GM12878 (cell line): ENCODE results near the gene HOOK2. TPM values are rescaled to one million over a fixed set of nuclear protein-coding genes. Genes with fewer than 3 reads are reported as not detected.

Source experiments
- ATF7 ChIP-seq: fragments of 450-650 bp; IDR thresholded peaks from 2 replicates; pipeline ENCODE4 v1.6.1; 2016; ENCODE audit warnings: low read depth, mild to moderate bottlenecking
- BCLAF1 ChIP-seq: fragments of 450-650 bp; IDR thresholded peaks from 2 replicates; pipeline ENCODE4 v1.6.1; 2017; ENCODE audit warnings: antibody characterized with exemption, mild to moderate bottlenecking, moderate library complexity
- E4F1 ChIP-seq: fragments of 450-650 bp; IDR thresholded peaks from 2 replicates; pipeline ENCODE4 v1.6.1; 2018; ENCODE audit warnings: borderline replicate concordance, mild to moderate bottlenecking; ENCODE audit not compliant: partially characterized antibody
- GABPA ChIP-seq: IDR thresholded peaks from 2 replicates; pipeline ENCODE4 v1.6.1; 2014; ENCODE audit warnings: antibody characterized with exemption, low read depth, mild to moderate bottlenecking, inconsistent platforms
- HSF1 ChIP-seq: fragments of 150-350 bp; IDR thresholded peaks from 2 replicates; pipeline ENCODE4 v1.6.1; 2014; ENCODE audit warnings: mild to moderate bottlenecking, low read depth, low read length
- NFYB ChIP-seq: IDR thresholded peaks from 2 replicates; pipeline ENCODE4 v1.6.1; 2011; ENCODE audit warnings: low read depth, mild to moderate bottlenecking, low read length, improper control_type of control experiment, moderate library complexity; ENCODE audit not compliant: insufficient read depth
- NR2C1 ChIP-seq: fragments of 450-650 bp; IDR thresholded peaks from 2 replicates; pipeline ENCODE4 v1.6.1; 2017; ENCODE audit warnings: antibody characterized with exemption, mild to moderate bottlenecking, moderate library complexity
- RBBP5 ChIP-seq: fragments of 200-600 bp; sonication (generic); conservative IDR thresholded peaks from 2 replicates; pipeline ENCODE4 v1.6.1; 2016
- RFX5 ChIP-seq: IDR thresholded peaks from 2 replicates; pipeline ENCODE4 v1.6.1; 2011; ENCODE audit warnings: low read depth, low read length, improper control_type of control experiment
- SREBF1 ChIP-seq: IDR thresholded peaks from 2 replicates; pipeline ENCODE4 v1.6.1; 2012; ENCODE audit warnings: mild to moderate bottlenecking, low read length
- STAT1 ChIP-seq: fragments of 450-650 bp; conservative IDR thresholded peaks from 2 replicates; pipeline ENCODE4 v1.6.1; 2014; ENCODE audit warnings: antibody characterized with exemption, mild to moderate bottlenecking
- STAT3 ChIP-seq: IDR thresholded peaks from 2 replicates; pipeline ENCODE4 v1.6.1; 2011; ENCODE audit warnings: low read depth, low read length, improper control_type of control experiment
- USF2 ChIP-seq: IDR thresholded peaks from 2 replicates; pipeline ENCODE4 v1.6.1; 2011; ENCODE audit warnings: low read depth, low read length, improper control_type of control experiment, borderline replicate concordance
- ZNF274 ChIP-seq: IDR thresholded peaks from one replicate; pipeline ENCODE4 v1.8.0; 2011; ENCODE audit not compliant: insufficient read length, insufficient read depth
- ZSCAN29 ChIP-seq: fragments of 450-650 bp; IDR thresholded peaks from 2 replicates; pipeline ENCODE4 v1.6.1; 2017; ENCODE audit warnings: mild to moderate bottlenecking, moderate library complexity
- polyA plus RNA-seq, 11 experiments: library from polyadenylated mRNA; depleted of rRNA in 4 of 11; unstranded in 6 of 11; stranded (reverse) in 5 of 11; fragments of >200 nt; fragmentation: Nextera tagmentation in 4 of 11; fragmentation: Illumina TruSeq in 1 of 11; extraction: Ambion mirVana in 4 of 11; extraction: Trizol in 1 of 11; gene quantifications; 1 replicate in 1 of 11; 2 replicates in 10 of 11; pipeline versions ENCODE4 v1.2.1 to v1.2.3, GENCODE V29; 2011 to 2016; ENCODE audit warnings: inconsistent platforms in 2 of 11, missing spikeins in 2 of 11, low read depth in 1 of 11
- total RNA-seq, 4 experiments: library from RNA; depleted of rRNA in 3 of 4; stranded (reverse); fragments of >200 nt in 3 of 4; fragmentation: Illumina TruSeq in 1 of 4; extraction: Trizol in 1 of 4; gene quantifications; 2 replicates each; pipeline versions ENCODE4 v1.2.1 to v1.2.3, GENCODE V29; 2013 to 2021
- TF ChIP-seq, protein P1 (sequence below): IDR thresholded peaks from 2 replicates; pipeline ENCODE4 v1.6.1; 2011; ENCODE audit warnings: borderline replicate concordance, low read depth, mild to moderate bottlenecking, moderate library complexity, mixed read lengths, low read length; ENCODE audit not compliant: insufficient read depth; ENCODE audit errors: extremely low read length
- TF ChIP-seq, protein P2 (sequence below): fragments of 450-650 bp; IDR thresholded peaks from 2 replicates; pipeline ENCODE4 v1.6.1; 2017; ENCODE audit warnings: mild to moderate bottlenecking

Gene HOOK2
- total and polyA plus RNA-seq, 10 of the 15 experiments (the other 5 are each of a cell fraction or from before 2014, with no cell fraction given) = 1.5 to 9.6 (median 6.2) TPM

DNA sequence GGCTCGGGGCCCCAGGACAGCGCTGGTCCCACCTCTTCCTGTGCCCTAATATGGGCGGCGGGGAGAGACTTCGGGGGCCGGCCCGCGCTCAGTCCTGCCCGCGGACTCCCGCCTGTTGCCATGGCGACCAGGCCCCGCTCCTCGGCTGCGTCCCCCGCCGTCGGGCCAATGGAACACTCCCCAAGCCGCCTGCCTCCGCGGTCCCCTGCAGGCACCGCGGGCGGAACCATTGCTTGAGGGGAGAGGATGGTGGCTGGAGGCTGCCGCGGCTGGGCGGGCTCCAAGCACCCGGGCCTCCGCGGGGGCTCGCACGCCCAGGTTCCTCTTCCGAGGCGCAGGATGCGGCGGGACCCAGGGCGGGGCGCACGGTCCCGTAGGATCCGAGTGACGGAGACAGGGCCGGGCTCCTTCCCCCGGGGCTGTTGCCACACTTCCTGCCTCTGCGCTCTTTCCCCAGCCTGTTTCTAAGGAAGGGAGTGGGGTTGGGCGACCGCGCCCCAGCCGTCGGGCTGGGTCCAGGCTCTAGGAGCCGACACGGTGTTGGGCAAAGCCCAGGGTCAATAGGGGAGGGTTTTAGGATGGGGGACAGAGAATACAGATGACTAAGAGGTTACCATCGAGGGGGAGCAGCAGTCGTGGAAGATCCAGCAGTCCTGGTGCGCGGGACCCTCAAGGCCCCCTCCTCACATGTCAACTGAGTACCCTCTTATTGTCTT, 14.7 kb upstream of the HOOK2 start (continued):
- TF ChIP-seq NFYB = no peak
- TF ChIP-seq, protein P1, sequence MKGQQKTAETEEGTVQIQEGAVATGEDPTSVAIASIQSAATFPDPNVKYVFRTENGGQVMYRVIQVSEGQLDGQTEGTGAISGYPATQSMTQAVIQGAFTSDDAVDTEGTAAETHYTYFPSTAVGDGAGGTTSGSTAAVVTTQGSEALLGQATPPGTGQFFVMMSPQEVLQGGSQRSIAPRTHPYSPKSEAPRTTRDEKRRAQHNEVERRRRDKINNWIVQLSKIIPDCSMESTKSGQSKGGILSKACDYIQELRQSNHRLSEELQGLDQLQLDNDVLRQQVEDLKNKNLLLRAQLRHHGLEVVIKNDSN = no peak
- TF ChIP-seq E4F1 = peak; percentile 41
- TF ChIP-seq HSF1 = no peak
- TF ChIP-seq ZNF274 = no peak
- TF ChIP-seq USF2 = no peak
- TF ChIP-seq STAT3 = no peak
- TF ChIP-seq NR2C1 = peak; percentile 36; the same call in 1 of the 2 replicates
- TF ChIP-seq, protein P2, sequence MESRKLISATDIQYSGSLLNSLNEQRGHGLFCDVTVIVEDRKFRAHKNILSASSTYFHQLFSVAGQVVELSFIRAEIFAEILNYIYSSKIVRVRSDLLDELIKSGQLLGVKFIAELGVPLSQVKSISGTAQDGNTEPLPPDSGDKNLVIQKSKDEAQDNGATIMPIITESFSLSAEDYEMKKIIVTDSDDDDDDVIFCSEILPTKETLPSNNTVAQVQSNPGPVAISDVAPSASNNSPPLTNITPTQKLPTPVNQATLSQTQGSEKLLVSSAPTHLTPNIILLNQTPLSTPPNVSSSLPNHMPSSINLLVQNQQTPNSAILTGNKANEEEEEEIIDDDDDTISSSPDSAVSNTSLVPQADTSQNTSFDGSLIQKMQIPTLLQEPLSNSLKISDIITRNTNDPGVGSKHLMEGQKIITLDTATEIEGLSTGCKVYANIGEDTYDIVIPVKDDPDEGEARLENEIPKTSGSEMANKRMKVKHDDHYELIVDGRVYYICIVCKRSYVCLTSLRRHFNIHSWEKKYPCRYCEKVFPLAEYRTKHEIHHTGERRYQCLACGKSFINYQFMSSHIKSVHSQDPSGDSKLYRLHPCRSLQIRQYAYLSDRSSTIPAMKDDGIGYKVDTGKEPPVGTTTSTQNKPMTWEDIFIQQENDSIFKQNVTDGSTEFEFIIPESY = peak; percentile 86; the same call in 1 of the 2 replicates
- peak; percentile 88; the same call in 1 of the 2 replicates for TF ChIP-seq STAT1
- peak; percentile 92 for TF ChIP-seq BCLAF1
- peak; percentile 73 for TF ChIP-seq RFX5
- no peak for TF ChIP-seq RBBP5
- peak; percentile 96 for TF ChIP-seq SREBF1
- no peak for TF ChIP-seq ZSCAN29
- TF ChIP-seq ATF7 = peak; percentile 98
- no peak for TF ChIP-seq GABPA
